GM18526 (cell line): ENCODE measurements around the gene PGF.

Experiments
- POLR2A ChIP-seq: IDR thresholded peaks from 3 replicates; pipeline ENCODE4 v1.6.1; 2011; ENCODE audit not compliant: insufficient read length; ENCODE audit errors: extremely low read depth

Gene PGF

DNA sequence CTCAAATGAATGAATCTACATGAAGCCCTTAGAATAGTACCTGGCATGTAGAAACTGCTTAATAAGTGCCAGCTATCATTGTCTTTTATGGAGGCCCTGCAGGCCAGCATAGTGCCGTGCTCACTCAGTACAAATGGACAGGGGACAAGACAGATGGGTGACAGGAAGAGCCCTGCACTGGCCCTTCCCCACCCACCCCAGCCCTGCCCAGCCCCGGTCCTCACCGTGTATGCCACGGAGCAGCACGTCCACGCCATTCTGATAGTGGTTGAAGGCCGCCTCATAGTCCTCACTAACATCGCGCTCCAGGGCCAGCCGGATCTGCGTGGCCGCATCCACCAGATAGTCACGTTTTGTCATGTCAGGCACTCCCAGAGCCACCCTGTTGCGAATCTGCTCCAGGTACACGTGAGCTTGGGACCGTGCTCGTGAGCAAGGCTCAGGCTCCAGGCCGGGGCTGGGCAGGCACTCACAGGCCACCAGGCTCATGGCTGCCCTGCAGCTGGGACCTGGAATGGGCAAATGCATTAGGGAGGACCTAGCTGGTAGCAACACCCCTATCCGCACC is 34.3 kb downstream of the PGF start:
- no peak for TF ChIP-seq POLR2A

- no peak for TF ChIP-seq POLR2A
Observed at GRCh38 chr14:74920281-74920680, 35.1 kb downstream of the PGF start.

- TF ChIP-seq POLR2A: no peak
Observed at GRCh38 chr14:74919421-74920165, 35.8 kb downstream of the PGF start.

DNA sequence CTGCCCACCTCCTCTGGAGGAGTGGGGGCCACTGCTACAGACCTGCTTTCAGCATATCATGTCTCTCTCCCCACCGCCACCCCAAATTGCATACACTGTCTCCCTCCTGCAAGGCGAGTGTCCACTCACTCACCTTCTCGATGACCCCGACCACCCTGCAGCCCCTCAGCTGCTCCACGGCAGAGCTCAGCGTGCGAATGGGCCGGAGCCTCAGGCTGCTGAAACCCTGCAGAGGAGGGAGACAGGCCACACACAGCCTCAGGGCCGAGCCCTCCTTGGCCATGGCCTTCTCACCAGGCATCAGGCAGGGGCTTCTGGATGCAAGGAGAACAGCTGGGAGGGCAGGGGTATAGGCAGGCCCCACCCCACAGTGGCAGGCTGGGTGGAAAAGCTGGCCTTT is 37.0 kb downstream of the PGF start:
- no peak for TF ChIP-seq POLR2A

DNA sequence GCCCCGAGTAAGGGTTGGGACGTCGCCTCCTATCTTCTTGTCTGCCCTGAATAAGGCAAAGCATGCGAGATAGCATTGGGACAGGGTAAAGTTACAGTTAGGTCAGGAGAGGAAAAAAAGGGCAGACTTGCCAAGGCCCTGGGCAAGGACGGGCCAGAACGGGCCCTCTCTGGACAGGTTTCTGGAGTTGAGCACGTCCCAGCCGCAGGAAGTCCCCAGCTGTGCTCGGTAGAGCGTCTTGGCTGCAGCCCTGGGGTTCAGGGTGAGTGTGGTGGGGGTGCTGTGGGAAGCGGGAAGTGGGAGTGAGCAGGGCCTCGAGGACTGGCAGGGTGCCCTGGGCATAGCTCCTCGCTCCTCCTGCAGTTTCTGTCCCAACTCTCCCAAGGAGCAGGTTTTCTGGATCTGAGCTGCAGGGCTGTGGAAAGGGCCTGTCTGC is 37.7 kb downstream of the PGF start:
- TF ChIP-seq POLR2A: no peak

- TF ChIP-seq POLR2A: no peak
Observed at GRCh38 chr14:74917178-74917543, 38.2 kb downstream of the PGF start.

- TF ChIP-seq POLR2A: no peak
Observed at GRCh38 chr14:74915826-74916225, 39.6 kb downstream of the PGF start.

DNA sequence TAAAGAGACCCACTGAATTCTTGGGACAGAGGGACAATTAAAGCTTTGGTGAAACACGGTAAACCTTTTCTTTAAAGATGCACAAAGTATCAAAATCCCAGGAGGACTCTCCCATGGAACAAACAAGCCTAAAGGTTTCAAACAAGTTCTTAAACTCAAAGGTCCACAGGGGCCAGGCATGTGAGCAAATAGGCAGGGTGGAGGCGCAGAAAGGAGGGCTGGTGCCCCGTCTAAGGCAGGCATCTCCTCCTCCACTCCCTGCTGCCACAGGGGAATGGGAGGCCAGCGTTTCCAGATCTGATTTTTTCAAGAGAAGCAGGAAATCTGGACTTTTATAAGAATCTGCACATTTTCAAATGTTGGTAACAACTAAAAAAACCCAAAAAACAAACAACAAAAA is 40.0 kb downstream of the PGF start:
- TF ChIP-seq POLR2A: no peak

- no peak for TF ChIP-seq POLR2A
Observed at GRCh38 chr14:74913986-74914573, 41.3 kb downstream of the PGF start.

DNA sequence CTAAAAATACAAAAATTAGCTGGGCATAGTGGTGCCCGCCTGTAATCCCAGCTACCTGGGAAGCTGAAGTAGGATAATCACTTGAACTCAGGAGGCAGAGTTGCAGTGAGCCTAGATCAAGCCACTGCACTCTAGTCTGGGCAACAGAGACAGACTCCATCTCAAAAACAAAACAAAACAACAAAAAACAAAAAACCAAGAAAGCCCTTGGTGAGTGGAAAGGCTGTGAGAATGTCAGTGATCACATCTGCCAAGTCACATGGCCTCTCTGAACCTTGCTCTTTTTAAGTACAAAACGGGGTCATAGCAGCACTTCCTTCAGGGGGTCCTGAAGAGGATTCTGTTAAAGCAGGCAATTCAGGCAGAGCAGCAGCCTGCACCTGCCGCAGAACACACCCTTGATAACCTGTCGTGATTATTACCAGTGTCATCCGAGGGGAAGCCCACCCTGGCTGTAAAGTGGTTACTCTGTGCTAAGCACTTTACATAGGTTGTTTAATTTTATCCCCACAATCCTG is 41.9 kb downstream of the PGF start:
- no peak for TF ChIP-seq POLR2A

DNA sequence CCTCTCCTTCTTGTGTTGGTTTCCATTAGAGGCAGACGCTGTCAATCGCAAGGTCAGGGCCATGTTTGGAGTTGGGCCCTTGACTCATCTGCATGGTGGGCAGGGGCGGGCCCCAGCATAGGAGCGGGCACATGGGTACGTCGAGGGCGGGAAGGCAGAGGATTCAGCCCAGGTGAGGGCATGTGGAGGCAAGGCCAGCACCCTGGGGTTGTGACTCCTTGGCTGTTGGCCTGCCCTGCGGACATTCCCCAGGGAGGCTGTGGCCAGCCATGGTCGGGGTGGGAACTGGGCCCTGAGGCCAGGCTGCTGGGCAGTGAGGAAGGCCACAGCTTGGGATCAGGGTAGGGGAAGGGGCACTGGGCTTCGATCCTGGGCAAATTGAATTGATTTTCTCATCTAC is 42.6 kb downstream of the PGF start:
- TF ChIP-seq POLR2A: no peak

DNA sequence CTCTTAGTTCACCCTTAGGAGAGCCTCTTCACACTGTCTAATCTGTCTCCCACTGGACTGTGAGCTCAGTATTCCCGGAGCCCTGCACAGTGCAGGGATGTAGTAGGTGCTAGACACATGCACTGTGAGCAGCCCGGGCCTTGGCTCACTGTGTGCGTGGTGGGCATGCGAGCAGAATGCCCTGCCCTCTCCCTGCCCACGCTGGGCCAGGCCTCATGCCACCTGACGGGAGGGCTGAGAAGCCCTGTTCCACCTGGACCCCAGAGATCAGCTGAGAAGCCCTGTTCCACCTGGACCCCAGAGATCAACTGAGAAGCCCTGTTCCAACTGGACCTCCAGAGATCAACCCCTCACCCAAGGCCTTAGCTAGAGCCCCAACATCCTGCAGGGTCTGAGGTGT is 43.3 kb downstream of the PGF start:
- no peak for TF ChIP-seq POLR2A

DNA sequence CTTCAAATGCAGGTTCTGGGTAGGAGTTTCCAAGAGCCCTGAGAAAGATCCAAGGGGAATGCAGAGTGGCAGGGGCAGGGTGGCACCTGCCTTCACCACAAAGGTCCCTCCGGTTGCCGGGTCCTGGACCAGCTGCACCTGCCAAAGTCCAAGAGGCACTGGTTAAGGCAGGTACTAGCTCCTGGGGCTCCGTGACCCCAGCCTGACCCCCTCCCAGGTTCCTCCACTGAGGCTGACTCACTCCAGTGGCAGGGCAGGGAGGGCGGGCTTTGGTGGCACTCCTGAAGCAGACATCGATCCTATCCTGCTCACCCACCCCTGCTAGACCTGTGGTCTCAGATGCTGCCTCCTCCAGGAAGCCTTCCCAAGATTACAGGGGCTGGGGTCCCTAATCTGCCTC is 43.7 kb downstream of the PGF start:
- no peak for TF ChIP-seq POLR2A

GRCh38 chr14:74911221-74911620 is 44.2 kb downstream of the PGF start:
- TF ChIP-seq POLR2A: no peak

DNA sequence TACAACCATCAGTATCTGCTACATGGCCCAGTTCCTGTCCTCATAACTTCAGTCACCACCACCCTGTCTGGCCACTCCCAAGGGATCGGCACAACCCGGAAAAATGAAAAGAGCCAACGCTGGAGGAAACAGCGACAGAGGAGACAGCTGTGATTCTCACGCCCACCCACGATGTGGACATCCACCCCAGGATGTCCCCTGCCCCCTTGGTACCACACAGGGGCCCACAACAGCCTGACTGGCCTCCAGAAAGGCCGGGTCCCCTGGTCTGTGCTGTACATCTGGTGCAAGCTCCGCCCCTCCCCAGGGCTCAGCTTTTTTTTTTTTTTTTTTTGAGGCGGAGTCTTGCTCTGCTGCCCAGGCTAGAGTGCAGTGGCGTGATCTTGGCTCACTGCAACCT is 44.8 kb downstream of the PGF start:
- TF ChIP-seq POLR2A: no peak

- TF ChIP-seq POLR2A: no peak
Observed at GRCh38 chr14:74909911-74910310, 45.5 kb downstream of the PGF start.
